Measurements from ENCODE around the gene CA10.

The CA10 gene

DNA sequence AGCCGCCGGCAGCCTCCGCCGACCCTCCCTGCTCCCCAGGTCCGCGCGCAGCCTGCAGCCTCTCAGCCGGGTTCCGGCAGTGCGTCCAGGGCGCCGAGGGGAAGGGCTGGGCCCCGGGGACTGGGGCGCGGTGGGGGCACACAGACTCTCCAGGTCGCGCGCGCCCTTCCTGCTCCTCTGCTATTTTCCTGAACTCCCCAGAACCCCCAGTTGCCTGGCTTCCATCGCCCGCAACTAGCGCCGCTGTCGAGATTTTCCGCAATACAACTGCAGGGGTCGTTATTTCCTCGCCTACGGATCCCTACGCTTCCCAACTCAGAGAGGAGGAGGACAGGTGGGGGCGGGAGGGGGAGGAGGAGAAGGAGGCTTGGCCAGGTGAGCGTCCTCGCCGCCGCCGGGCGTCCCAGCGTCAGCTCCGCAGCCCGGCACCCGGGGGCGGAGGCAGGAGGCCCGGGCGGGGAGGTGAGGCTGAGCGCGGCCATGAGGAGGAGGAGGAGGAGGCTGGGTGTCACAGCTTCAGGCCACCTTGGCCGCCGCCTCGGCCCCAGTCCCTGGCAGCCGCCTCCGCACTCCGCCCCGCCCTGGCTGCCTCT, at the start of gene CA10:
TSS of gene CA10 (minus strand) at position 265 of the 593 bp plus-strand sequence.
- DNase-seq = peak; percentile 88

DNA sequence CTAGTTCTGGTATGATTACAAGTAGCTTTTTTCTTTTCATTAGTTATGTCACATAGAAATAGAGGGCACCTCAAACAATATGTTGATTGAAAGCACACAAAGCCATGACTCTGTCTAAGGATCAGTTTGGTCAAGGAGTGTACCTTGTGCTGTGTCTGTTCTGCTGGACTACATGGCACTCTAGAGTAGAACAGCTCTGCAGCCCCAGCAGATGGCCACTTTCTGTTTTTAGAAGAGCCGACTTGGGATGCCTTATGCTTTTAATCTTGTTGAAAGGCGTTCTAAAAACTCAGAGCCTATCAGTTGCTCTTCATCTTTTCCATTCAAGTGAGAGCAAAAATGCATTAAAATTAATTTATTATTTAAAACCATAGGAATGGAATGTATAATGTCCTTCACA, 49.3 kb upstream of the CA10 start:
- no peak for DNase-seq

DNA sequence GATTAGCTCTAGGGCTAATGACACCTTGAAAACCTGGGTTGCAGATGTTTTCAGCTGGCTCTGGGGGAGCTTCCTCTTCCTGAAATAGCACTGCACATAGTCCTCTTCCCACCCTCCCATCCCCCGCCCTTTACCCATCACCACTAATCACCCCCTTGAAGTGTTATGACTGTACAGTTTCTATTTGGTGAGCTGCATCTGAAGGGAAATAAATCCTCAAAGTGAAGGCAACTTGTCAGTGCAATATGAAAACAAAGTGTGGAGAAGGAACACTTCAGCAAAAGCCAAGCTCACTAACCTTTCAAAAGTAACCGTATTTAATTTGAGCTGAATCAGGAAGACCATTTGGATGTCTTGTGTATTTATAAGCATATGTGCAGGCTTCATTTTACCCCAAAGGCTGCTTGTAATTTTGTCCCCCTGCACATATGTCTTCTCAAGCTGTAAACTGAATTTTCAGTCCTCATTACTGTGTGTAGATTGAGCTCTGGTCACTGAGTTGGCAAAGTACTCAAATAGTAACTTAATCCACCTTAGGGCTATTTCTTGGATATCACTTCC, 44.1 kb upstream of the CA10 start:
- no peak for DNase-seq

DNA sequence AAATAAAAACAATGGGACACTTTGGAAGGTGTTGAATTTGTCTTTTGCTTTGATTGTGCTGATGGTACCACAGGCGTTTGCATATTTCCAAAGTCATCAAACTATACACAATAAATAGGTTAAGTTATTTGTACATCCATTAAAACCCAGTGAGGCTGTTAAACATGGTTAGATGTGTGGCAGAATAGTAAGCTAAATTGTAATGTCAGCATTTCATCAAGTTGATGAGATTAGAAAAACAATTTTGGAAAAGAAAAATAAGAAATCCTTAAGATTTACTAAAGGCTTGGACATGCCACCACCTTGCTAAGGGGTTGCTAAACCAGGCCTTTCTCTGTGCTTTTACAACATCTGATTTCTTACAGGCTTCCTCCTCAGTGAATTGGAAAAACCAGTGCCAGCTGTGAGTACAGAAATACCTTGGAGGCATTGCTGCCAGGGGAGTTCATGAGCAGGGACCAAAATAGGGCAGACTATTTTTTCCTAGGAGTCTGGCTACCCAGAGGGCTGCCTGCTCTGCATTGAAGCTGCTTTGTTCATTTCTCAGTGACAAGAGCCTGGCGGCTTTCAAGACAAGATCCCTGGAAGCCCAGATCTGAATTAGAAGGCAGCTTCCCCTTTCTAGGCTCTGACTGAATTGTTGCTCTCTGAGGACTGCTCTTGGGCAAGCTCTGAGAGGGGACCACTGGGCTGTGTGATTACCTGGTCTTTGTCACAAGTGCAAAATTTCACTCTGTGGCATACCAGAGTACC, 43.4 kb upstream of the CA10 start:
- DNase-seq = no peak

DNA sequence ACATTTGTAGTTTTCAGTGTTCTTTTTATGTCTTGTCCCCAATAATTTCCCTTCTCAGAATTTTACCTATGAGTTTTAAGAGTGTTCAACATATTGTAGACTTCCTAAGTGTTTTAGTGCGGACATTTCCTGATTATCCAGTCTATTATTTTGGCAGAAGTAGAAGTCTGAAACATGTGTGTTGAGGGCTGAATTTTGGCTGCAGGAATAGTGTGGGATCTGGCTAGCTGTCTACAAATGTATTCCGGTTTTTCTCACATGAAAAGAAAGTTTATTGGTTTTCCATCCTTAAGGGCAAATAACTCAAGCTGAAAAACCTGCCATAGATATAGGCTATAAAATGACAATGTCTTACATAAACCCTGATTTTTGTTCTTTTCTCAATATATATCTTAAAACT, 33.0 kb upstream of the CA10 start:
- DNase-seq = no peak

DNA sequence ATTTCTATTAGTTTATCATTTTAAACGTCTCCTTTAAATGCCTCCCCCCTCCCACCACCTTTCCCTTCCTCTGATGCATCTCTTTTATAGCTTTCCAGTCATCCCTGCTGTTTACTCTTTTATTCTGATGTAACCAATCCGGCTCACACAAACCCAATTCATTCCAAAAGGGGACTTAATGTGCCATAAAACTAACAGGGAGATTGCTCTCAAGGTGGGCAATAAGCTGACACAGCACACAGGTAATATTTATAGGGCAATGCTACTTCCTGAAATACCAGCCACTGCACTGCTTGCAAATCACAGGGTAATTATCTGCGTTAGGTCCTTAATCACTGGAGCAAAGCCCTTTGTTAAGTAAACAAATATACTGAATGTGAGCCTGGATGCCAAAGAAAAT, 23.3 kb upstream of the CA10 start:
- peak; percentile 88 for DNase-seq

DNA sequence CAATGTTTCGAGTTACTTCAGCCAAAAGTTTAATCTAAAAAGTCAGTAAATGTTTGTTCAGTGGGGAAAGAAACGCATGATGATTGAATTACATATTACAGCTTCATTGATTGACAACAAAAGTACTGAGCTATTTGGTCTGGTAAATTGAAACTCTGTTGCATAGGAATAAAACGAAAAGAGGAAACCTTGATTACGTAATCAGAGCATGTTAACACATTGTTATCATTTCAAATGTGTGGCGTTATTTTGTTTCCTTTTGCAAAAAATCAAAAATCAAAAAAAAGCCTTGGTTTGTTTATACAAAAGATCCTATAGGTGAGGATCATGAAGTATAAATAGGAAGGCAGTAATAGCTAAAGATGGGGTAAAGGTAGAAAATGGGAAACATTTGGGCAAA, 19.5 kb upstream of the CA10 start:
- DNase-seq = no peak

DNA sequence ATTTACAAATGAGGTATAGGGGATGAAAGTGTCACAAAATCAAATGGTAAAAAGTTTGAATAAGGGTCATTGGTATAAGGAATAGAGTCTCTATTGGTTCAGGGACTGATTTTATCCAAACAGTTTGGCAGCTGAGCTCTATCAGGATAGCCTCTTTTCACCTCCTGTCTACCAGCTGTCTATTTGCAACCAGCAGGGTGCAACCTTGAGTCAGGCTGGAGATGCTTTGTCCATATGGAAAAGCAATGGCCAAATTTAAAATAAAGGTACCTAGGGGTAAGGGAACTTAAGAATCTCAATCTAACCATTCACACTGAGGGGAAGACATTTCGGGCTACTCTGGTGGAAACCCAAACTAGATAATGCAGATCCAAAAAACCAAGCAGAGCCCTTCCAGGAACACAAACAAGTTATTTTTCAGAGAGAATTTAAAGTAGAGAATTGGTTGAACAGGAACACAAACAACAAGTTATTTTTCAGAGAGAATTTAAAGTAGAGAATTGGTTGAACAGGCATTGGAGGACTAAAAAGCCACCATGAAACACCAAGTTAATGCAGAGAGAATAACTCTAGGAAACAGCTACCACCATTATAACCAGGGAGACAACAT, 12.6 kb upstream of the CA10 start:
- peak; percentile 61 for DNase-seq

DNA sequence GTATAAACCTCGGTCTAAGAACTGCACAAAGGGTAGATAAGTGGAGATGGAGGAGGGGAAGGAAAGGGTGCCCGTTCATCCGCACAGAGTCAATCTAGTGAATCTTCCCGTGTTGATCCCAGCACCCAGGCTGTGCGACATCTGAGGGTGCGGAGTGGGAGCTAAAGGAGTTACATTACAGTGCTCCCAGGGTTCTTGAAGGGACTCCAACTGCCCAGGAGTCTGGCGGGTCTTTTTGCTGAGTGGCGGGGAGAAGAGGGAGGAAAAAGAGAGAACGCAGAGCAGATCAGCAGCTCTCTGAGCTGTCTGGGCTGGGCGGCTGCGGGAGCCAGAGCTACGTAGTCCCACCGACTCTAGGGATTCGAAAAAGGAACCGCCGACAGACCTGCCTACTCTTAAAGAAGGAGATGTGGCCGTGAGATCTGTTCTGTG, 1.6 kb upstream of the CA10 start:
- DNase-seq = peak; percentile 41

DNA sequence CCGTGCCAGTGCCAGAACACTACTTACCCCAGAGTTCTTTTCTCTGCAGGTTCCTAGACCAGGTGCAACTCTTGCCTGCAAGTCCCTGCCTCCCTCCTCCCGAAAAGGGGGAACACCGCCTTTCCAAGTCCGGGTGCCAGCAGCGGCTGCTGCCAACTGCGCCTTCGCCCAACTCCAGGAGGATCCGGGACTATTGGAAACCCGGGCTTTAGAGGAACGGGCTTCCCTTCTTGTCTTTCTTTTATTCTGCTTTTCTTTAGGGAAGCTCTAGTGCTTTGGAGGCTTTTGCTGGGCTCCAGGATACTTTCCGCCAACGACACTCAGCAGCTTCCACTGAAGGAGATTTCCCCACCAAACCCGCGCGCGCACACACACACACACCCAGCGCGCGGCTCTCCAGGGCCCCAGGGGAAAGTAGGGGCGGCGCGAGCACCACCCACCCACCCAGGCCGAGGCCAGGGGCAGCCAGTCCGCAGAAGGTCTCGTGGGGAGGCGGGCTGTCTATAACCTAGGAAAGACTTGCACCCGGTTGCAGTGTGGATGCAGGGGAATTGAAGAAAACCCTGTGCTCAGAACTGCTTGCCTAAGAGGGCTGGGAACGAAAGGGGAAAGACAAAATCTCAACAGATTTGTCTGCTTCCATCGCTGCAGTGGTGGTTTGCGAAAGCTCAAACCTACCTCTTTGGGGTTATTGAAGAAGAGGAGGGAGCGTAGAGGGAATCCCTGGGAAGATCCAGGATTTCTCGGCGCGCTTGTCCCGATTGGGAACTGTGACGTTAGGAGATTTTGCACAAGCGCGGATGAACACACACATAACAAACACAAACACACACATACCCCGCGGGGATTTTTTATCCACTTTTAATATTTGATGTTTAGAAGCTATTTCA, 977 bp upstream of the CA10 start:
- DNase-seq = peak; percentile 60

DNA sequence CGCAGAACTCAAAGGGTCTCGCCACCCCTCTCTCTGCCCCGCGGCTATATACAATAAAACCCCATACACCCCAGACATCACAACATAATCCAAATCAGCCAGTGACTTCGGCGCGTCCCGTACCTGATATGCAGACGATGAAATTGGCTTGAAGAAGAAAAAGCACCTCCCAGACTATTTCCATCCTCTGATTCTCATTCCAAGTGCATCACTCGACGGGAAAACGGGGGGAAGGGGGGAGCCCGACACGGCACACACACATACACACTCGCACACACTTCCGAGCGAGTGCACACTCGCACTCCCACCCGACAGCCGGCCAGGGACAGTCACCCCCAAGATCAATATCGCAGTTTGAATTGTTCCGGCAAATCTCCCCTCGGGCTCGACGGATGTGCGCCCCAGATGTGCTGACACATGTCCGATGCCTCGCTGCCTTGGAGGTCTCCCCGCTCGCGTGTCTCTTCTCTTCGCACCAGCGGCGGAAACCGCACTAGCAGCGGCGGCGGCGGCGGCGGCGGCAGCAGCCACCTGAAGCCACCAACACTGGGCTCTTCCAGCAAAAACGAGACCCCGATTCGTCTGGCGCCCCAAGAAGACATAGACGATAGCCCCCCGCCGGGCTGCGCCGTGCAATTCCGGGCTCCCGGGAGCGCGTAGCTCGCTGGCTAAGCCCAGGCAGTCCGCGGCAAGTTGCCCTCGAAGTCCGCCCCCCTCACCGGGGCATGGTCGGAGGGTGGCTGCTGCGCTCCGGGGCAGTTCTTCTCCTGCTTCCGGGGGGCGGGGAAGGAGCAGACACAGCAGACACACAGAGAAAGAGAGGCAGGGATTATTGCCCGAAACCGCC, 688 bp downstream of the CA10 start:
- DNase-seq = peak; percentile 69

DNA sequence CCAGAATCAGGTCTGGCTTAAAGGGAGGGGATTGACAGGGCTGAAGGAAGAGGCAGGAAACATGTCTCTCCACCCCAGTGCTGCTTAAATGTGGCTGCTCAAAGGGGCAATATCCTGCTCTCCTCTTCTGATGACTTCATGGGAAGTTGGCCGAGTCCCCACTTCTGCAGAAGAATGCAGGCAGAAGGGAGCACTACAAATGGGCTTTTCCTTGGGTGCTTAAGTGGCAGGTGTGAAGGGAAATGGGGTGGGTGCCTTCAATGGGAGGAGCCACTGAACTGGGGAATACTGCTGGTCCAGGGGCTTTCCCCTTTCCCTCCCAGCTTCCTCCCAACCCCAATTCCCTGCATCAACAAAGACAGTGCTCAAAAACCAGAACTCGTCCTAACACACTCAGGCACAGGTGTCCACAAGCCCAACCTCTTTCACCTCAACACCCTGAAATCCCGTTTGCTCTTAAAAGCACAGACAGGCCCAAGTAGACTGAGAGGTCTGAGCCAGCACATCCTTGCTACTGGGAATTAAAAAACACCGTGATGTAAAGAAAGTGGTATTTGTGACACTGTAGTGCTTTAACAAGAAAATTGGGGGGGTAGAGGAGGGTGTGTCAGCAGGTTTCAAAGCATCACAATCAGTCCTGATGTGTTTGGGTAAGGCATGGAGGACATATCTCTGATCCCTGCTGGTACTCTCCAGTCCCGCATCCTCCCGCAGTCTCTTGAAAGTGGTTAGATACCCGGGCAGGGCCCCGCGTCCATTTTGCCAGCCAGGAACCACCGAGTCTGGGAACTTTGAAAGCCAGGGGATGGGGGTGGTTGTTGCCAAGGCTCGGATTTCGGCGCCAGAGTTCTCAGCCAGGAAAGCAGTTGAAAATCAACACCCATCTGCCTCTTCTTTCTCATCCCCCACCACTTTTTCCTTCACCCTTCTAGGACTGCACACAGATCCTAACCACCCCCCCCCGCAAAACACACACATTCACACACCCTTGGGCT, 1.6 kb downstream of the CA10 start:
- DNase-seq = no peak

DNA sequence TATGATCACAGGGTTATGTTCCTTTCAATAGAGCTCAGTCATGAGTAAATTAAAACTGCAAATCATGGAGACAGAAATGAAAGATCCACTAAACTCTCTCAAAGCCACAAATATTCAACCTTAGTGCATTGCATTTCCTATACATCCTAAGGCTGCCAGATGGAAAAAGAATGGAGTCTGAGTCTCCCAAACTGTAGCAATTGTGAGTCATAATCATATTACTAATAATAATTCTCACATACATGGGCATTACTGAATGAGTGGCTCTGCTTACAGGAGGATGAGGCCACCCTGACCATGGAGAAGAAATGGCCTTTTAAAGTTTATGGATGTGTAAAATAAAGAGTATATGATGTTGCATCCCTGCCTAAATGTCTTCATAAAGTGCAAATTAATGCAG, 3.2 kb downstream of the CA10 start:
- no peak for DNase-seq

DNA sequence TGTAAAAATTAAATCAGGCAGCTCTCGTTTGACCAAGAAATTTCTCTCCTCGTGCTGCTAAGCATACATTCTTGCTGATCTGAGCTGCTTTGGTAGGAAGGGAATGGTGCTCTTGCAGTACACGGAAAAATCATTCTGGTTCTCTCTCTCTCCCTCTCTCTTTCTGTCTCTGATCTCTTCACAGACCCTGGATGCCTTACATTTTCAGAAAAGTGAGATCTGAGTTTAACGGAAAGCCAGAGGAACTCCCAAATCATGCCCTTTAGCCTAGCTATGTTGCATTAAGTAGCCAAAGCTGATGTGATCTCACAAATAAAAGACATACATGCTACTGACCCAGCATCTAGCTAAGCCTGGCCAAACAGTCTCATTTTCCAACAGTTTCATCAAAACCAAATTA, 4.0 kb downstream of the CA10 start:
- no peak for DNase-seq

DNA sequence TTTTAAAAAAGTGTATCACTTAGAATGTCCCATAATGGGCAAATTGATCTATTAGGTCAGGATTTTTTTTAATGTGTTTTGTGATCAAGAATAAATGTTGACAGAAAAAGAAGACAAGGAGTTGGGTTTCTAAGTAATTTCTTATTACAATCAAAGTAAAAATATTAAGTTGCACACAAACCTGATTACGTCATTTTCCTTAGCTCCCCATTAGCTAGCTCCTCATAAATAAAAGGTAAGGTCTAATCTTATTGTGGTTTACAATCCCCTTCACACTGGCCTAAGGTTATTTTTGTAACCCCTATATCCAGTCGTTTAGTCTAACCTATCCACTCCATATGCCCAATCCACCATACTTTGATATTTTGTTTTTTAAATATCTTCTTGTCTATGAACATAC, 7.6 kb downstream of the CA10 start:
- no peak for DNase-seq

DNA sequence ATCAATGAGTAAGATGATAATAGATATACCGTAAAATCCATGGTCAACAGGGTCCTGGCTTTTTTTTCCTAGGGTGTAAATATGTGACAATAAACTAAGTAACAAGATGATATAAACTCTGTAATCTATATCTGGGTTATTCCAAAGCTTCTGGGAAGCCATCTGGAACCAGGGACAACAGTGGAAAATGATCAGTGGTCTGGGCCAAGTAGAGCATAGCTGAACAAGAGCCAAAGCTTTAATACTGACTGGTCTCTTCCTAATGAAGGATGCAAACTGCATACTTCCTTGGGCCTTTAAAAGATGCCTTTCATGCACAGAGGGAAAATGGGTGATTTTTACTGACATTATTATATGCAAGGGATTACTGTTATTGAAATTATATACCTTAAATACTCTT, 8.9 kb downstream of the CA10 start:
- no peak for DNase-seq

DNA sequence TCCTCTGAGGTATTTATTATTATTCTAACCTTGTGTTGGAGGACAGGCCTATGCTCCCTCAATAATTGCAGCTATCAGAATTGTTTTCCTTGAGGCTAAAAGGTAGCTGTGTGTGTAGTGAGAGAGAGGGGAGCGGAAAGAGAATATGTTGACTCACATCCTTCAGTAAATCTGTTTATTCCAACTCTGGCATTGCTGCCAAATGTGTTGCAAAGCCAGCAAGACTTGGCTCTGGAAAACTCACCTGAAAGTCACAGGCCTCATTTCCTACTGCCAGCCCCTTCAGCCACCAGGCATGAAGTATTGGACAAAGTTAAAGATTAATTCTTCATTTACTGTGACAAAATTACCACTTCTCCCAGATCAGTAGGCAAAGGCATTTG, 9.6 kb downstream of the CA10 start:
- peak; percentile 74 for DNase-seq

DNA sequence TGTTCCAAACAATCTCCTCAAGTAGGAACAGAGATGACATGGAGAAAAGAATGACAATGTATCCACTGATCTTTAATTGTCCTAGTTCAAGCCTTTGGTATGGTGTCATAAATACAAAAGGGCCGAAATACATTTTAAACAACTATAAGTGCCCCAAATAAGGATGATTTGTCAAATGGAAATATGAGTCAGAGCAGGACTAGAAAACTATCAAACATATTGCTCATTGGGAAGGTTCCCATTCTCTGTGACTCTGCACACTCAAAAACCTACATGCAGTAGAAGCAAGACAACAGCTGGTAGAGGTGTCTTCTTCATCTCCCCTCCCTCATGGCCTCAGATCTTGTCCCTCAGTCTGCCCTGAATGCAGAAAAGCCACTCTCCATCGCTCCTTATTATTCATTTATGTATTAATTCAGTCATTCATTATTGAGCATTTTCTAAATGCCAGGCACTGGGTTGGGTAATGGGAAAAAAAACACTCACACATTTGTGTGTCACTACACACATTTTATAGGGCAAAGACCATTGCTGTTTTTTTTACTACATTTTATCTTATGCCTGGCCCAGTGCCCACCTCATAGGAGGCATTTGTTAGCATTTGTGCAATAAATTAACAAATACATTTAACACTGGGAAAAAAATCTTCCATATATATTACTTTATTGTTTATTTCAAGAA, 10.1 kb downstream of the CA10 start:
- no peak for DNase-seq

DNA sequence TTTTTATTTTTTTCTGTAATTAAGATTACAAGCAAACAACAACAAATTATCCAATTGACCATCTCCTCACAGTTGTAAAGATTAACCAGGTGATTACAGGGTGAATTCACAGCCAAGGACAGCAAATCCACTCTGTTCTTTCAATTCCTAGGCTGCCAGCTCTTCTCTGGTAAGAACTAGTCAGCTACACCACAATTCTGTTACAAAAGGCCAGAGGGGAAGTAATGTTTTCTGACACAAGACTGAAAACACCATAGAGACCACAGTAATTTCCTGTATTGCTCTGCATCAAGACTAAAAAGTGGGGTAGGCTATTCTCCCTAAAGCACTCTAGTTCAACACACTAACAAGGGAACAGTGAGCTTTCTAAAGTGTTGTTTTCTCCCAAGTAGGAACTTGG, 10.6 kb downstream of the CA10 start:
- peak; percentile 14 for DNase-seq

DNA sequence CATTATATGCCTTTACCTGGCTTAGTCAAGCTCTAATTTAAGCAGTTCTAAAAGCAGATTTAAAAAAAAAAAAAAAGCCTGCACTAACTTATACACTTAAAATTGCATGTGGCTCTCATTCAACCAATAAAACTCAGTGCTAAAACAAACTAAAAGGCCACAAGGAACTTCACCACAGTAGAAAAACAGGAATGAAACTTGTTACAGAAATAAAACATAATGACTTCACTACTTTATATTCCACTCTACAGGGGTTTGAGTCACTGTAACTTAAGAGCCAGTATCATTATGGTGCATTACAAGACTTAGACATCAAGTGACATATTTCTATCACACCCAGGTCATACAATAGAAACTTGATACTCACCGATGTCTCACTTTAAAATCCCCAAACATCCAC, 11.1 kb downstream of the CA10 start:
- peak; percentile 20 for DNase-seq
